Coronary artery (tissue), 2 donors: ENCODE data around the gene CARD11.

Experiments used
- DNase-seq: peaks from one replicate; pipeline ENCODE4 v3.0.0-alpha.2; 2017; ENCODE audit warnings: low spot score
- H3K27ac ChIP-seq, 2 donors: fragments of 200-600 bp; sonication (generic); one replicate each; pipeline ENCODE4 v1.5.1; 2016 to 2019
- H3K4me3 ChIP-seq: fragments of 200-600 bp; sonication (generic); 2 replicates; pipeline ENCODE4 v1.5.1; 2016; ENCODE audit warnings: mild to moderate bottlenecking, moderate library complexity
- TF ChIP-seq, protein P1 (sequence below): fragments of 200-600 bp; sonication (generic); IDR thresholded peaks from one replicate; pipeline ENCODE4 v1.5.1; 2019; ENCODE audit warnings: antibody characterized with exemption

Gene CARD11

GRCh38 chr7:2878306-2878705 is 165.4 kb downstream of the CARD11 start:
- DNase-seq, result no peak
- Histone ChIP-seq H3K4me3 (no peak overlapping the region), H3K27ac (no peak overlapping the region)
- TF ChIP-seq, protein P1, sequence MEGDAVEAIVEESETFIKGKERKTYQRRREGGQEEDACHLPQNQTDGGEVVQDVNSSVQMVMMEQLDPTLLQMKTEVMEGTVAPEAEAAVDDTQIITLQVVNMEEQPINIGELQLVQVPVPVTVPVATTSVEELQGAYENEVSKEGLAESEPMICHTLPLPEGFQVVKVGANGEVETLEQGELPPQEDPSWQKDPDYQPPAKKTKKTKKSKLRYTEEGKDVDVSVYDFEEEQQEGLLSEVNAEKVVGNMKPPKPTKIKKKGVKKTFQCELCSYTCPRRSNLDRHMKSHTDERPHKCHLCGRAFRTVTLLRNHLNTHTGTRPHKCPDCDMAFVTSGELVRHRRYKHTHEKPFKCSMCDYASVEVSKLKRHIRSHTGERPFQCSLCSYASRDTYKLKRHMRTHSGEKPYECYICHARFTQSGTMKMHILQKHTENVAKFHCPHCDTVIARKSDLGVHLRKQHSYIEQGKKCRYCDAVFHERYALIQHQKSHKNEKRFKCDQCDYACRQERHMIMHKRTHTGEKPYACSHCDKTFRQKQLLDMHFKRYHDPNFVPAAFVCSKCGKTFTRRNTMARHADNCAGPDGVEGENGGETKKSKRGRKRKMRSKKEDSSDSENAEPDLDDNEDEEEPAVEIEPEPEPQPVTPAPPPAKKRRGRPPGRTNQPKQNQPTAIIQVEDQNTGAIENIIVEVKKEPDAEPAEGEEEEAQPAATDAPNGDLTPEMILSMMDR, result no peak

GRCh38 chr7:2876031-2876731 is 167.5 kb downstream of the CARD11 start:
- TF ChIP-seq, protein P1, result no peak
- Histone ChIP-seq H3K4me3 (no peak overlapping the region), H3K27ac (no peak overlapping the region)
- DNase-seq, result no peak

GRCh38 chr7:2873686-2874551 is 169.7 kb downstream of the CARD11 start:
- no peak for DNase-seq
- H3K4me3 ChIP-seq, result no peak overlapping the region
- TF ChIP-seq, protein P1, result no peak
- H3K27ac ChIP-seq, result no peak overlapping the region

GRCh38 chr7:2873146-2873545 is 170.5 kb downstream of the CARD11 start:
- no peak for DNase-seq
- H3K4me3 ChIP-seq, result no peak overlapping the region
- TF ChIP-seq, protein P1, result no peak
- no peak overlapping the region for H3K27ac ChIP-seq

DNA sequence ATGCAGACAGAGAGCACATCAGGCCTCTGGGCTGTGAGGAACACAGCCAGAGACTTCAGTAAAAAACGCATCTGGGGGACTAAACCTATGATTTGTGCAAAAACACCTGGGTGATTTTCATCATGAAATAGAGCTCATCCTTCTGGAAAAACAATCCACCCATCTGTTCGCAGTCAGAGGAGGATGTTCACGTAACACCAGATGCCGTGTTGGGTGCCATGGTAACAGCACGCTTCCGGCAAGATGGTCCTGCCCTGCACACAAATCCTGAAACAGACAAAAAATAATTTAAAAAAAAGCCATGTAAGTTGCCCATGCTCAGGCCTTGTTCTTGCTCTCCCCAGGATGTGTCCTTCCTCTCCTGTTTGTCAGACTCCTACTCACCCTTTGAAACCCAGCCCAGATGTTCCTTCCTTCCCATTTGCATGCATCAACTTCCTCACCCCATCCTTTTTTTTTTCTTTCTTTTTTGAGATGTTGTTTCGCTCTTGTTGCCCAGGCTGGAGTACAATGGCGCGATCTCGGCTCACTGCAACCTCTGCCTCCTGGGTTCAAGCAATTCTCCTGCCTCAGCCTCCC is 171.3 kb downstream of the CARD11 start:
- no peak for DNase-seq
- no peak overlapping the region for H3K4me3 ChIP-seq
- H3K27ac ChIP-seq, result no peak overlapping the region
- TF ChIP-seq, protein P1, result no peak

- H3K27ac ChIP-seq, result no peak overlapping the region
- no peak for DNase-seq
- no peak overlapping the region for H3K4me3 ChIP-seq
- TF ChIP-seq, protein P1, result no peak
These were observed 173.2 kb downstream of the CARD11 start for GRCh38 chr7:2870471-2870931.
